GM19238 (cell line): ENCODE data around the gene ZNF670.

ENCODE experiments used
- DNase-seq: peaks from one replicate; pipeline ENCODE4 v3.0.0; 2011; ENCODE audit warnings: low spot score; ENCODE audit not compliant: insufficient read length

The ZNF670 gene

GRCh38 chr1:247104965-247105364 is 26.4 kb upstream of the ZNF670 start:
- DNase-seq, result no peak

GRCh38 chr1:247103859-247104591 is 25.4 kb upstream of the ZNF670 start, which contains the start of gene ZNF669:
Gene ZNF669 (minus strand): TSS chr1:247104356. CDS start chr1:247104199, 157 bp downstream.
- DNase-seq, result peak; percentile 94

GRCh38 chr1:247102381-247102780 is 23.8 kb upstream of the ZNF670 start:
- no peak for DNase-seq

GRCh38 chr1:247100676-247101279 is 22.2 kb upstream of the ZNF670 start:
- no peak for DNase-seq

GRCh38 chr1:247096958-247097357 is 18.3 kb upstream of the ZNF670 start:
- DNase-seq, result no peak

- DNase-seq, result no peak
Measured at GRCh38 chr1:247096544-247096943, 17.9 kb upstream of the ZNF670 start.

GRCh38 chr1:247096112-247096511 is 17.5 kb upstream of the ZNF670 start:
- no peak for DNase-seq

- no peak for DNase-seq
Measured at GRCh38 chr1:247090455-247090854, 11.8 kb upstream of the ZNF670 start.

GRCh38 chr1:247089616-247090375 is 11.2 kb upstream of the ZNF670 start:
- DNase-seq, result no peak

- DNase-seq, result no peak
Measured at GRCh38 chr1:247088967-247089366, 10.4 kb upstream of the ZNF670 start.

- DNase-seq, result no peak
Measured at GRCh38 chr1:247087256-247087655, 8.6 kb upstream of the ZNF670 start.

GRCh38 chr1:247085310-247085709 is 6.7 kb upstream of the ZNF670 start:
- no peak for DNase-seq

GRCh38 chr1:247084771-247085170 is 6.2 kb upstream of the ZNF670 start:
- no peak for DNase-seq

GRCh38 chr1:247079141-247079874 is 697 bp upstream of the ZNF670 start:
- DNase-seq, result no peak

- no peak for DNase-seq
Measured at GRCh38 chr1:247077876-247078257, 744 bp downstream of the ZNF670 start.

GRCh38 chr1:247077213-247077612 is 1.4 kb downstream of the ZNF670 start:
- no peak for DNase-seq

- no peak for DNase-seq
Measured at GRCh38 chr1:247070645-247071044, 8.0 kb downstream of the ZNF670 start.

GRCh38 chr1:247064304-247064703 is 14.3 kb downstream of the ZNF670 start:
- DNase-seq, result no peak

GRCh38 chr1:247060771-247061170 is 17.8 kb downstream of the ZNF670 start:
- no peak for DNase-seq

- no peak for DNase-seq
Measured at GRCh38 chr1:247056071-247056470, 22.5 kb downstream of the ZNF670 start.

GRCh38 chr1:247054992-247055415 is 23.6 kb downstream of the ZNF670 start:
- no peak for DNase-seq

- DNase-seq, result no peak
Measured at GRCh38 chr1:247047702-247048101, 30.9 kb downstream of the ZNF670 start.
